ENCODE data around the gene D2HGDH. TPM values are rescaled to one million over a fixed set of nuclear protein-coding genes. Genes with fewer than 3 reads are reported as not detected.

D2HGDH gene
- total RNA-seq (9.1 TPM), polyA plus RNA-seq (ENCODE audit: insufficient read depth in 1 of 8, insufficient read length in 8 of 8, low replicate concordance in 1 of 8) (10 to 100 TPM; 12.3 to 30.0 (median 21.2) TPM)
- long read RNA-seq, donor 1 = 0 reads
- long read RNA-seq, donor 2 = 0 reads
- long read RNA-seq, donor 3, partial matches to known transcripts = 33 of 36 reads
- long read RNA-seq, donor 3, other reads (novel, unspliced or antisense) = 0 of 36 reads
- long read RNA-seq, donor 4, partial matches to known transcripts = 8 of 11 reads
- long read RNA-seq, donor 4, other reads (novel, unspliced or antisense) = 0 of 11 reads
- long read RNA-seq, donor 5, partial matches to known transcripts = 23 of 26 reads
- long read RNA-seq, donor 5, other reads (novel, unspliced or antisense) = 0 of 26 reads
- long read RNA-seq, donor 6, partial matches to known transcripts = 0 of 1 reads
- long read RNA-seq, donor 6, other reads (novel, unspliced or antisense) = 0 of 1 reads
- long read RNA-seq, donor 7, partial matches to known transcripts = 0 of 1 reads
- long read RNA-seq, donor 7, other reads (novel, unspliced or antisense) = 0 of 1 reads
- long read RNA-seq, donor 8 = 0 reads
- long read RNA-seq, donor 9 = 0 reads
- long read RNA-seq, donor 10, partial matches to known transcripts = 0 of 1 reads
- long read RNA-seq, donor 10, other reads (novel, unspliced or antisense) = 0 of 1 reads
- long read RNA-seq, donor 11, partial matches to known transcripts = 0 of 1 reads
- long read RNA-seq, donor 11, other reads (novel, unspliced or antisense) = 0 of 1 reads

DNA sequence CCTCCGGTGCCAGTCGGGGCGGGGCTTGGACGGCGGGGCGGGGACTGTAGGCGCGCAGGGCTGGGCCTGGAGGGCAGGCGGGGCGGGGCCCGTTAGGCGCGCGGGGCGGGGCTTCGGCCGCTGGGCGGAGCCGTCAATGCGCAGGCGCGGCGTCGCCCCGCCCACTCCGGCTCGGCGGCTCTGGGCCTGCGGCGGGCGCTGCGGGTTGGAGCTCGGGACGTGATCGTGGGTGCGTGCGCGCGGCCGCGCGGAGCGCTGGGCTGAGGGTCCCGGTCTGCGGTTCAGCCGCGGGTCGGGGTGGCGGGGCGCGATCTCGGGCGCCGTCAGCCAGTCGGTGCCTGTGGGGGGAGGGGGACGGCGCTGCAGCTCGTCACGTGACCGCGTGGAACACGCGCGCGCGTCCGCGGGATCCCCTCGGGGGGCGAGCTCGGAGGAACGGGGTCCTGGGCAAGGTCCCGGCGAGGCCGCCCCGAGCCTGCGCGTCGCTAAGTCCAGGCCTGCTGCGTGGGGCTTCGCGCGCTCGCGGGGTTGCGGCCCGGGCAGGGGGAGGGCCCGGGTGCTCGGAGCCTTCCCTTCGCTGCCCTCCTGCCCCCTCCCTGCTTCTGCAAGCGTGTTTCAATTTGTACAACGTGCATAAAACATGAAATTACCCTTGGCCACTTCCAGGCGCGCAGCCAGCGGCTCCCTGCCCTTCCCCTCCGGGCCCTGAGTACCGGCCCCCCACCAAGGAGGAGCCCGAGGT, at the start of gene D2HGDH:
TSS of gene D2HGDH (plus strand) at position 164 of the 742 bp plus-strand sequence. CDS start 595 bp downstream, outside the sequence.
- no peaks in the 10 kb centered on the region for H3K9me3 ChIP-seq (replicated peaks; ENCODE audit: control insufficient read depth, low read depth, low read length)
- peak; percentile 94 for DNase-seq
- peak within 1 kb of the TSS; percentile 81 for H3K27ac ChIP-seq (ENCODE audit: low read length)
- H3K4me1 ChIP-seq (ENCODE audit: control insufficient read depth, insufficient read depth, low read length) = peaks cover 10% of the 10 kb centered on the region
- H3K27me3 ChIP-seq (ENCODE audit: control insufficient read depth, insufficient read depth, low read length) = no peaks in the 10 kb centered on the region
- peaks cover 14% of the 10 kb centered on the region for H3K36me3 ChIP-seq (ENCODE audit: control insufficient read depth, insufficient read depth, low read length)
- WGBS (ENCODE audit: insufficient coverage) = under 1% methylated on average over 98 of the region's 98 CpGs
- peak within 1 kb of the TSS; percentile 76 for H3K4me3 ChIP-seq (ENCODE audit: low read length)

GRCh38 chr2:241686324-241686649, 48.1 kb upstream of the D2HGDH start:
- Histone ChIP-seq H3K36me3 (ENCODE audit: control insufficient read depth, insufficient read depth, low read length) (peaks cover 56% of the 10 kb centered on the region), H3K27ac (ENCODE audit: low read length) (peak overlapping the region; percentile 55), H3K27me3 (ENCODE audit: control insufficient read depth, insufficient read depth, low read length) (no peaks in the 10 kb centered on the region), H3K4me3 (ENCODE audit: low read length) (peak overlapping the region; percentile 74), H3K4me1 (ENCODE audit: control insufficient read depth, insufficient read depth, low read length) (peaks cover 19% of the 10 kb centered on the region), H3K9me3 (replicated peaks; ENCODE audit: control insufficient read depth, low read depth, low read length) (no peaks in the 10 kb centered on the region)
- no peak for DNase-seq
- 0% methylated on average over 33 of the region's 37 CpGs for whole genome bisulfite sequencing (ENCODE audit: insufficient coverage)

GRCh38 chr2:241686650-241687425, 47.6 kb upstream of the D2HGDH start, which contains the start of gene DTYMK:
DTYMK (minus strand) TSS chr2:241686815; CDS start chr2:241686783, 32 bp downstream.
- peak; percentile 99 for DNase-seq
- Histone ChIP-seq H3K4me3 (ENCODE audit: low read length) (peak within 1 kb of the TSS; percentile 74), H3K4me1 (ENCODE audit: control insufficient read depth, insufficient read depth, low read length) (peaks cover 19% of the 10 kb centered on the region), H3K9me3 (replicated peaks; ENCODE audit: control insufficient read depth, low read depth, low read length) (no peaks in the 10 kb centered on the region), H3K36me3 (ENCODE audit: control insufficient read depth, insufficient read depth, low read length) (peaks cover 56% of the 10 kb centered on the region), H3K27me3 (ENCODE audit: control insufficient read depth, insufficient read depth, low read length) (no peaks in the 10 kb centered on the region), H3K27ac (ENCODE audit: low read length) (peak within 1 kb of the TSS; percentile 75)
- under 1% methylated on average over 102 of the region's 102 CpGs for WGBS (ENCODE audit: insufficient coverage)

DNA sequence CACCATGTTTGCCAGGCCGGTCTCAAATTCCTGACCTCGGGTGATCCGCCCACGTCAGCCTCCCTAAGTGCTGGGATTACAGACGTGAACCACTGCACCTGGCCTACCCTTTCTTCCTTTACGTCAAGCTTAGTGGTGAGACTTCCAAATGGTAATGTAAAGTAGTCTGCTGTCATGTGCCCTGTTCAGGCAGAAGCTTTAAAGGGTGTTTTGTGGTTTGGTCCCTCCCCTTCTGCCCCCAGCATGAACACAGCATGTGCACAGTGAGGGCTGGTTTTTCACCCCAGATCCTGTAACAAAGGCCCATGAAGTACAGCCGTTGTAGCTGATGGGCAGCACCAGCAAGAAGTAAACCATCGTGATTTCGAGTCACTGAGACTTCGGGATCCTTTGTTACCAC, 45.1 kb upstream of the D2HGDH start:
- Histone ChIP-seq H3K27me3 (ENCODE audit: control insufficient read depth, insufficient read depth, low read length) (no peaks in the 10 kb centered on the region), H3K9me3 (replicated peaks; ENCODE audit: control insufficient read depth, low read depth, low read length) (no peaks in the 10 kb centered on the region), H3K27ac (ENCODE audit: low read length) (no peak overlapping the region), H3K36me3 (ENCODE audit: control insufficient read depth, insufficient read depth, low read length) (peaks cover 47% of the 10 kb centered on the region), H3K4me1 (ENCODE audit: control insufficient read depth, insufficient read depth, low read length) (peaks cover 19% of the 10 kb centered on the region), H3K4me3 (ENCODE audit: low read length) (no peak overlapping the region)
- 72% methylated on average over 6 of the region's 10 CpGs for WGBS (ENCODE audit: insufficient coverage)
- no peak for DNase-seq

DNA sequence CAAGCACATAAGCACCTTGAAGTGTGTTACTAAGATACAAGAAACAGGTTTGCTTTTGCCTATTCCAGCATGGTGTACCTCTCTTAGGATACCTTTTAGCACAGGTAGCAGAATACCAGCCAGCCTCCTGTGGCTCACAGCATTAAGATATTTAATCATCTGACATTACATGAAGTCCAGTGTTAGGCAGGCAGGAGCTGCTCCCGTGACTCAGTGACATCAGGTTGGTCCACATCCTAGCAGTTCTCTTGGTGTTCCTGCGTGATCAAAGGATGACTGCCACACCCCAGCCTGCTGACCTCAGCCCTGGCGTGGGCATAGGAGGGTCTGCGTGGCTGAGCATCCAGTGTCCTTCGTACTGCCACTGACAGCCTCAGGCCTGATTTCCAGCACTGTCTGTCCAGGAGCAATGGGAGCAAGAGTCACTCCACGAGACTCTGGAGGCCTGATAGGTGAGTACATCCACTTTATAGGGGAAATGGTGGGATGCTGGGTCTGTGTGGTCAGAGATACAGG, 44.2 kb upstream of the D2HGDH start:
- no peaks in the 10 kb centered on the region for H3K27me3 ChIP-seq (ENCODE audit: control insufficient read depth, insufficient read depth, low read length)
- peaks cover 19% of the 10 kb centered on the region for H3K4me1 ChIP-seq (ENCODE audit: control insufficient read depth, insufficient read depth, low read length)
- DNase-seq = no peak
- 92% methylated on average over 6 of the region's 6 CpGs for WGBS (ENCODE audit: insufficient coverage)
- H3K27ac ChIP-seq (ENCODE audit: low read length) = no peak overlapping the region
- H3K9me3 ChIP-seq (replicated peaks; ENCODE audit: control insufficient read depth, low read depth, low read length) = no peaks in the 10 kb centered on the region
- peaks cover 39% of the 10 kb centered on the region for H3K36me3 ChIP-seq (ENCODE audit: control insufficient read depth, insufficient read depth, low read length)
- no peak overlapping the region for H3K4me3 ChIP-seq (ENCODE audit: low read length)

DNA sequence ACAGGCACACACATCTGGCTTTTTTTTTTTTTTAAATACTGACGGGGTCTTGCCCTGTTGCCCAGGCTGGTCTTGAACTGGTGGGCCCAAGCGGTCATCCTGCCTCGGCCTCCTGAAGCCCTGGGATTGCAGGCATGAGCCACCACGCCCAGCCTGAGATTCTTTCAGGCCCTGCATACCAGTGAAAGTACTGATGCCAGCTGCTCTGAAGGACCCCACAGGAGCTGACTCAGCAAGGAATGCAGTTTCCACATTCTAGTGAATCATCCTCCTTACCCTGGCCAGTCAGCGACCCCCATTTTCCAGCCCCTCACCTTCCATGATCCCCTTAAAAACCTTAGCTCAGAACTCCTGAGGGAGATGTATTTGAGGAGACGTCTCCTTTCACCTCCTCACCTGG, 42.0 kb upstream of the D2HGDH start:
- no peak overlapping the region for H3K27ac ChIP-seq (ENCODE audit: low read length)
- peaks cover 36% of the 10 kb centered on the region for H3K36me3 ChIP-seq (ENCODE audit: control insufficient read depth, insufficient read depth, low read length)
- peaks cover 15% of the 10 kb centered on the region for H3K4me1 ChIP-seq (ENCODE audit: control insufficient read depth, insufficient read depth, low read length)
- no peaks in the 10 kb centered on the region for H3K9me3 ChIP-seq (replicated peaks; ENCODE audit: control insufficient read depth, low read depth, low read length)
- 93% methylated on average over 5 of the region's 6 CpGs for WGBS (ENCODE audit: insufficient coverage)
- no peaks in the 10 kb centered on the region for H3K27me3 ChIP-seq (ENCODE audit: control insufficient read depth, insufficient read depth, low read length)
- no peak overlapping the region for H3K4me3 ChIP-seq (ENCODE audit: low read length)
- no peak for DNase-seq

DNA sequence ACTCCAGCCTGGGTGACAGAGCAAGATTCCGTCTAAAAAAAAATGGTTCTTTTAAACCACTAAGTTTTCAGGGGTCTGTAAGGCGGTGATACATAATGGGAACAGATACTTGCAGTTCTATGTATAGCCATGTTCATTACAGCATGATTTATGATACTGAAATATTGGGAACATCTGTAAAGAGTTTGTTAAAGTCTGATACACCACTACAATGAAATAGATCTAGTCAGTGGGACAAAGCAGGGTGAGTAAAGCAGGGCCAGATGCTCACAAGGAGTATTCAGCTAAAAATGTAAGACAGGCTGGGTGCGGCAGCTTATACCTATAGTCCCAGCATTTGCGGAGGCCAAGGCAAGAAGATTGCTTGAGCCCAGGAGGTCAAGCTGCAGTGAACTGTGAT, 38.8 kb upstream of the D2HGDH start:
- no peaks in the 10 kb centered on the region for H3K9me3 ChIP-seq (replicated peaks; ENCODE audit: control insufficient read depth, low read depth, low read length)
- no peak overlapping the region for H3K4me3 ChIP-seq (ENCODE audit: low read length)
- H3K36me3 ChIP-seq (ENCODE audit: control insufficient read depth, insufficient read depth, low read length) = peaks cover 21% of the 10 kb centered on the region
- no peaks in the 10 kb centered on the region for H3K27me3 ChIP-seq (ENCODE audit: control insufficient read depth, insufficient read depth, low read length)
- 96% methylated on average over 2 of the region's 4 CpGs for WGBS (ENCODE audit: insufficient coverage)
- no peak for DNase-seq
- H3K4me1 ChIP-seq (ENCODE audit: control insufficient read depth, insufficient read depth, low read length) = no peaks in the 10 kb centered on the region
- H3K27ac ChIP-seq (ENCODE audit: low read length) = no peak overlapping the region

DNA sequence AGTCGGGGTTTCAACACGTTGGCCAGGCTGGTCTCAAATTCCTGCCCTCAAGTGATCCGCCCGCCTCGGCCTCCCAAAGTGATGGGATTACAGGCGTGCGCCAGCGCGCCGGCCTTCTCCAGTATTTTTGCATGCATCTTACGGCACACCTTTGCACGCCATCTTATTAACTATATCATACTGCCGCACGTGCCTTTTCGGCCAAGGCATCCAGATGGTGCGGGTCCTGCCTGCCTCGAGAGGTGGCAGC, 33.4 kb upstream of the D2HGDH start:
- H3K36me3 ChIP-seq (ENCODE audit: control insufficient read depth, insufficient read depth, low read length) = peaks cover 10% of the 10 kb centered on the region
- H3K27ac ChIP-seq (ENCODE audit: low read length) = no peak overlapping the region
- peaks cover 4% of the 10 kb centered on the region for H3K9me3 ChIP-seq (replicated peaks; ENCODE audit: control insufficient read depth, low read depth, low read length)
- DNase-seq = no peak
- 0% methylated on average over 11 of the region's 17 CpGs for WGBS (ENCODE audit: insufficient coverage)
- H3K4me1 ChIP-seq (ENCODE audit: control insufficient read depth, insufficient read depth, low read length) = peaks cover 12% of the 10 kb centered on the region
- peak overlapping the region; percentile 66 for H3K4me3 ChIP-seq (ENCODE audit: low read length)
- H3K27me3 ChIP-seq (ENCODE audit: control insufficient read depth, insufficient read depth, low read length) = no peaks in the 10 kb centered on the region

GRCh38 chr2:241701399-241702154, 32.9 kb upstream of the D2HGDH start, which contains the start of gene ING5:
ING5 (plus strand) TSS chr2:241702039; CDS start chr2:241702066, 27 bp downstream.
- H3K27ac ChIP-seq (ENCODE audit: low read length) = peak within 1 kb of the TSS; percentile 82
- peak within 1 kb of the TSS; percentile 66 for H3K4me3 ChIP-seq (ENCODE audit: low read length)
- peaks cover 6% of the 10 kb centered on the region for H3K9me3 ChIP-seq (replicated peaks; ENCODE audit: control insufficient read depth, low read depth, low read length)
- H3K4me1 ChIP-seq (ENCODE audit: control insufficient read depth, insufficient read depth, low read length) = peaks cover 12% of the 10 kb centered on the region
- under 1% methylated on average over 95 of the region's 96 CpGs for WGBS (ENCODE audit: insufficient coverage)
- H3K36me3 ChIP-seq (ENCODE audit: control insufficient read depth, insufficient read depth, low read length) = peaks cover 14% of the 10 kb centered on the region
- peak; percentile 97 for DNase-seq
- H3K27me3 ChIP-seq (ENCODE audit: control insufficient read depth, insufficient read depth, low read length) = no peaks in the 10 kb centered on the region
